Raji (cell line): ENCODE results near the gene CEACAM5.

ENCODE experiments used
- POLR2A ChIP-seq: IDR thresholded peaks from 2 replicates; pipeline ENCODE4 v1.6.1; 2011; ENCODE audit warnings: low read depth, low read length, control low read depth; ENCODE audit not compliant: insufficient read depth

Gene CEACAM5

DNA sequence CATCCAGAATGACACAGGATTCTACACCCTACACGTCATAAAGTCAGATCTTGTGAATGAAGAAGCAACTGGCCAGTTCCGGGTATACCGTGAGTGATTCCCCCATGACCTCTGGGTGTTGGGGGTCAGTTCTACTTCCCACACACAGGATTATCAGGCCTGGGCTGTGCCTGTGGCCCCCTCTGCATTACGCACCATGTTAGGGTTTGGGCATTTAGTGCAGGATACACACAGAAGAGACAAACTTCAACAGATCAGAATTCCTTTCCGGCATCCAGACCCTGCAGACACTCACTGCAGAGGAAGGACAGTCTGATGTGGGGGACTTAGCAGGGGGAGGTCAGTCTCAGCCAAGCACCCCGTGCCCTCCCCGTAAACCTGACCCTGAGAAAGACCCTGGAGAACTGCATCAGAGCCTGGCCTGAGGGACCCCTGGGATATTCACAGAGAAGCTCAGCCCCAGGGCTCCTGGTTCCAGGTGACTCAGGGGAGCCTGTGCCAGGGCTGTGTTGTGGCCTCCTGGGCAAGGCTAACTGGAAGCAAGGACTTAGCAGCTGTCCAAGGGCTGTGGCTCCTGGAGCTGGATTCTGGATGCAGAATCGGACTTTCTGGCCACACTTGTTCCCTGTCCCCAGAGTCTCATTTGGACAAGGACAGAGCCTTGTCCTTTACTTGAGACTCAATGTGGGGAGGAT, 1.7 kb downstream of the CEACAM5 start:
- TF ChIP-seq POLR2A, result no peak

DNA sequence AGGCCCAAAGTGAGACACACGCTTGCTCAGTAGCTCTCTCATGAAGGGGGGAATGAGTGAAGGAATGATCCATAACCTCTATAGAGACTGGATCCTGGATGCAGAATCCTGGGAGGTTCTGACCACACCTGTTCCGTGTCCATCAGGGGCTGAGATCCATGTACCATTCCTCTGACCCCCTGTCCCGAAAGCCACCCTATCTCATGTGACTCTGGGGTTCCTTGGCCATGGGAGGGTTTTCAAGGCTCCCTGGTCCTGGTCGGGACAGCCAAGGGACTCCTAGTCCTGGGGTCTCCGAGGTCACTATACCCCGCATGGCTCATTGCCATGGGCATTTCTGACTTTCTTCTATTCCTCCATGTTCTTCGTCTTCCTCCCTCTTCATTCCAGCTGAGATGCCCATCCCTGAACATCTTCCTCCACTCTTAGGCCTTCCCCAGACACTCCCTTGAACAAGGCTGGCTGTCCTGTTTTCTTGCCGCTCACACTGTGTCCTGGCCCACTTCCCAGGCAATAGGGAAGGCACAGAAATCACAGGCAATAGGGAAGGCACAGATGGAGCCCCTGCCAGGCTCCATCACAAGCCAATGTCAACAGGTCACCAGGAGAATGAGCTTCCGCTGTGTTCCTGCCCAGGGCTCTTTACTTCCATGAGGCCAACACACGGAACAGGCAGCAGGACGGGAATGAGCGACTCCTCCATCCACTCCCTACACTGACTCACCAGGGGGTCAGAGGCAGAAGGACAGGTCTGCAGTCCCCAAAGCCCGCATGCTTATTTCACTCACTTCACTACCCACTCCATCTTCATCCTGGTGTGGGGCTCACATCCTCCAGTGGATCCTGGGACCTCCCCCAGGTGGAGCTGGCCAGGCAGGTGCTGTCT, 3.2 kb downstream of the CEACAM5 start:
- no peak for TF ChIP-seq POLR2A

DNA sequence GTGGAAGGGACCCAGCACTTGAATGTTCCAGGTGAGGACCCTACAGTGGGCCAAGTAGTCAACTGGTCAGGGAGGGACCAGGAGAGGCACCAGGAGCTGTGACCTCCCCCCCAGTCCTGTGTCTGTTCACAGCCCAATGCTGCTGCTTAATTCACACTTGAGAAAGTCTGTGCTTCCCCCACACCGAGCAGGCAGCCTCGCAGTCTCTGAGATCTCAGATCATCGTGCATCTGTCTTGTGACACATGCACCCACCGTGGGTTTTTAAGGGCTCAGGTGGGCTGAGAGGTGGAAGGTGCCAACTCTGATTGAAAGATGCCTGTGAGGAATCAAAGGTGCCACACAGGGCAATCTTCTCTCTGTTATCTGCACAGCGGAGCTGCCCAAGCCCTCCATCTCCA, 6.2 kb downstream of the CEACAM5 start:
- TF ChIP-seq POLR2A, result no peak

DNA sequence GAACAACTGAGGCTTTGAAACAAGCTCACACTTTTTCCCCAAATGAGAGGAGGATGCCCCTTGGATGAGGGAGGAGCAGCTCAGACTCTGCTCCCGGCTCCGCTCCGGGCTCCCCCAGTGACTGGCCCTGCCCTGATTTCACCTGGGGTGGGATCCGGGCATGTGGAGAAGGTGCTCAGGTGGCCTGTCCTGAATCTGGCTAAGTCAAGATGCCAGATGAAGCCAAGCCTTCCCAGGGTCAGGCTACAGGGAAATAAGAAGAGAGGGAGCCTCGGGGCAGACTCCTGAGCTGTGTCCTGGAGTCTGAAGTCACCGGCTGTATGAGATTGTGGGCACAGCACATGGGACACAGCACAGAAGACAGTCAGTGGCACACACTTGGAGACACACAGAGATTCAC, 10.3 kb downstream of the CEACAM5 start:
- TF ChIP-seq POLR2A, result no peak

DNA sequence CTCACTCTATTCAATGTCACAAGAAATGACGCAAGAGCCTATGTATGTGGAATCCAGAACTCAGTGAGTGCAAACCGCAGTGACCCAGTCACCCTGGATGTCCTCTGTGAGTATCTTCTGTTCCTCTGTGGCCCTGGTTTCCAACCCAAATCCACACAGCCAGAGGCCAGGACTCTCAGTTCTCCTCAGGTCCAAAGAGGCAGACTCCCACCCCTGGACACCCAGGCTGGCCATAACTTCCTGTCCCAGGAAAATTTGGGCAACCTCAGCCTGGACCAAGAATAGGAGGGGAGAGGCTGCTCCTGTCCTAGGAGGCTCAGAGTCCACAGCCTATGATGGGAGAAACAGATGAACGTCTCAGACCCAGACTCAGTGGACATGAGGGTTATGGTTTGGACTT, 11.7 kb downstream of the CEACAM5 start:
- no peak for TF ChIP-seq POLR2A

DNA sequence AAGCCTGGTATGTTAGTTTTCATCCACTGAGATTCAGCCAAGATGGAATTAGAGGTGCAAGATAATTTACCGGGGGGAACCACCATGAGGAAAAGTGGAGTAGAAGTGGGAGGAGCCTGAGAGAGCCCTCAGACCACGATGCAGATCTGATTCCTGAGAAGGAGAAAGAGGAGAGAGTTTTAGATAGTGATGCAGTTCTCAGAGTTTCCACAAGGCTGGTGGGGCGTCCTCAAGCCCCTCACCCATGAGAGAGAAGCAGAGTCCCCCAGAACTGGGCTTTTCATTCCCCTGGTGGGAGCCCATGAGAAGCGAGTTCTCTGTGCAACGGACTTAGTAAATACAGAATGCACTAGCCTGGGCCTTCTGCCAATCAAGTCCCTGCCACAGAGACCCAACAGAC, 18.1 kb downstream of the CEACAM5 start:
- no peak for TF ChIP-seq POLR2A

DNA sequence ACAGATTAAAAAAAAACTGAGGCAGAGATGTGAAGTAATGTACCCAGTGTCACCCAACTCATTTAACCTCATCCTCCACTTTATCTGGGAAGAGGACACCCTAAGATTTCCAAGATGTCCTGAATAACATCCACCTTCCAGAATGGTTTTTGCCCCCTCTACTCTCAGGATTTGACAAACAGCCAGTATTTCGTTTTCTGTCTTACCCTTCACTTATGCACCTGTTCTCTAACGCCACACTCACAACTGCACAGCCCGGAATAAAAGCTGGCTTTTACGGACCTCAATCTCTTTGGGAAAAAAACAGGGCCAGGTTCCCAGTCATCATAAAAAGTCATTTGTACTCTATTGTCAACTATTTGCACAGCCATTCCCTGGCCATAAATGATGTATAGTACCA, 25.7 kb downstream of the CEACAM5 start:
- TF ChIP-seq POLR2A, result no peak

DNA sequence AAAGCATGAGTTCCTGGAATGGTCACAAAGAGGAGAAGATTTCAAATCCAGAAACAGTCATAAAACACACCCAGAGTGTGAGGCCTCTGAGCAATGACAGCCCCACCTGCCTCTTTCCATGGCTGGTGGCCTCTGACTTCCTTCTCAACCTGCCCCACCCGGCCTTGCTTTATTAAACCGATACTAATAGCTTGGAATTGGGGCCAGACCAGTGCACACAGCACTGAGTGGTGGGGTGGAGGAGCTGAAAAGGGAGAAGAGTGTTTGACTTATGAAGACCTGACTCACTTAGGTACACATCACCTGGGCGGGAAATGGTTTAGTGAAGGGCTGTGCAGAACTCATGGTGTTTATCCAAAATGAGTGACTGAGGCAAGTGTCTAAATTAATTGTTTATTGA, 26.2 kb downstream of the CEACAM5 start:
- no peak for TF ChIP-seq POLR2A

DNA sequence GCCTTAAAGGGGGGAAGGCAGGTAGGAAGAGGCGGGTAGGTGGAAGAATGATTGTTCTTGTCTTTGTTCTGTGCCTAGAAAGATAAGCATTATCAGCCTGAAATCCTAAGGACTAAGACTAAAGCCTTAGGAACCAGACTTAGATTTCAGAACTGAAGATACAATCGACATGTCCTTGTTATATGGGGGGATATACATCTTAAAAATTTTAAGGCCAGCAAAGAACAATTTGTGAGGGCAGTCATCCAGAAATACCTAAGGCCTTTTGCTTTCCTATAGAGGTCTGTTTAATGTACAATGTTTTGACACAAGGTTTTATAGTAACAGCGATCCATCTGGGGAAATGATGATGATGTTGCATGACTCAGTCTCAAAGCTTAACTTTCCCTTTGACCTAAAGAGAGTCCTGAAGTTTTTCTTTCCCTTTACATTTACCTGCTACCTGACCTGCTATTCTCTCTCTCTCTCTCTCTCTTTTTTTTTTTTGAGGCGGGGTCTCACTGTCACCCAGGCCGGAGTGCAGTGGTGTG, 26.7 kb downstream of the CEACAM5 start:
- TF ChIP-seq POLR2A, result no peak

DNA sequence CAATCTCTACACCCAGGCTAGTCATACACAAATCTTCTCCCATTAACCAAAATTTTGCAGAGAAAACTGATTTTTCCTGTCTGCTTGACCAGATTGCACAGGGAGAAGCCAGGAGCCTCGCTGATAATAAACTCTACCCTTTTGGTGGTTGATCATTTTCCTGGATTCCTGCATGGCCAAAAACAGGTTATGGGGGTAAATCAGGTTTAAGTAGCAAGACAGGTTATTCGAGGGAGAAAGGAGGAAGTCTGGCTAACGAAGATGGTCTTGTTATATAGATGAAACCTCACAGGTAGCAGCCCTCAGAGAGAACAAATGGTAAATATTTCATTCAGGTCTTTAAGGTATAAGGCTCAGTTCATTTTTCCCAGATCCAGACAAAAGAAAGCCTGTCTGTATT, 30.9 kb downstream of the CEACAM5 start:
- no peak for TF ChIP-seq POLR2A

DNA sequence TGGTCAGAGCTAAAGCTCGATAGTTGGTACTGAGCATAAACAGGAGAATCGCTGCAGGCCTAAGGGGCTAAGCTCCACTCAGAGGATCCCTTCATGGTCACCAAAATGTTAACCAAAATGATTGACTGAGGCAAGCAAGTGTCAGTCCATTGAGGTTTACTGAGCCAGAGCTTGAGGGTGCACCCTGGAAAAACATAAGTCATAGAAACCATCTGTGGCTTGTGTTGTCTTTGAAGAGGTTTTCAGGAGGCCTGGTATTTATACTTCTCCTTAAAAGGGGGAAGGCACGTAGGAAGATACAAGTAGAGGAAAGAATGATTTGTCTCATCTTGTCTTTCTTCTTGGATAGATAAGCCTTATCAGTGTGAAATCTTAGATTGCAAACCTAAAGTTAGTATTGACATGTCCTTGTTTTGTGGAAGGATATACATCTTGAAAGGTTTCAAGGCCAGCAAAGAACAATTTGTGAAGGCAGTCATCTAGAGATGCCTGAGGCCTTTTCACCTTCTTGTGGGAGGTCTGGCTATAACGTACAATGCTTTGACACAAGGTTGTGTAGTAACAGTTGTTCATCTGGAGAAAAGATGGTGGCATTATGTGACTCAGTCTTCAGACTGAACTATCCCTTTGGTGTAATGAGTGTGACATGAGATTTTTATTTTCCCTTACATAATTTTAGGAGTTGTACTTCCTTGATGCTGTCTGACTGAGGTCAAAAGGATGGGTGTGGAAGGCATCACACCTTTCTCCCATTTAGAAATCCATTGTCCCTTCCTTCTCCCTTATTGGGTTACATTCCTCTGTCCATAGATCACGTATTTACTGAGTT, 32.2 kb downstream of the CEACAM5 start:
- TF ChIP-seq POLR2A, result no peak

DNA sequence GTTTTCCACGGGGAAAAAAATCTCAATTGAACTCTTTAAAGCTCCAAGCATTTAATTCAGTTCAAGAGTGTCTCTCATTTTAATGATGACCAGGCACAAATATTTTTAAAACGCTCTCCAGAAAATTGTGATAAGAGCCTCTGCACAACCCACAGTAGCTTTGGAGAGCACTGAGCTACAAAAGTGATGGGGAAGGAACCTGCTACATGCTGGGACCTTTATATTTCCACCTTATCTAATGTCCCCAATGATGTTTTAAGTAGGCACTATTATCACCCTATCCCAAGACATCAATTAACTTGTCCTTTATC, 32.8 kb downstream of the CEACAM5 start:
- no peak for TF ChIP-seq POLR2A

DNA sequence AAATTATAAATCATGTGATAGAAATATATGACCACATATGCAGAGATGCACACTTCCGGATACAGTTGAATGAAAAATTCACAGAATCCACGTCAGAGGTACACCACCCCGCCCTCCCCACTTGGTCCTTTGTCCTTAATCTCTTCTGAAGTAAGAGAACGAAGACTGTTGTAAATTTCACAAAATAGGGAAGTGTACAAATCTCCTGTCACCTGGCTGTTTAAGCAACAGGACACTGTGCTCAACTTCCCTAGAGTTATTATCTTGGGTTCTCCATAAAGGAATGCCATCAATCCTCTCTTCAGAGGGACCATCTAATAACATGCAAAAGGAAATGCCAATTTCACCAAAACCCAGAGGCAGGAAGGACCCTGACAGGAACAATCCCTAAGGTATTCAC, 36.4 kb downstream of the CEACAM5 start:
- TF ChIP-seq POLR2A, result no peak

DNA sequence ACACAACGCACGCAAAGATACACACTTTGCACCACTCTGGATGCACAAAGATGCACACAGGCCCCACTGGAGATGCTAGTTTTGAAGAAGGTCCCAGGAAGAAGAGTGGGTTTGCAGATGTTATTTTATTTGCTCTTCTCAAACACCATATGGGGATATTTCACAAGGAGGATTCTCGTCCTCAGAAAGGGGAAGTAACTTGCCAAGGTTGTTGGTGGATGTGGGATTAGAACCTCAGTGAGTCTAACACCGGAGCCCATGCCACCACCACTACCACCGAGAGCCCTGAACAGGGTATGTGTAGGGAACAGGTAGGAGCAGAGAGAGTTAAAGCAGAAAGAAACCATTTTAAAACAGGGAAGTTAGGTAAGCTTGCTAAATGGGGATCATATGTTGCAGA, 37.3 kb downstream of the CEACAM5 start:
- no peak for TF ChIP-seq POLR2A

DNA sequence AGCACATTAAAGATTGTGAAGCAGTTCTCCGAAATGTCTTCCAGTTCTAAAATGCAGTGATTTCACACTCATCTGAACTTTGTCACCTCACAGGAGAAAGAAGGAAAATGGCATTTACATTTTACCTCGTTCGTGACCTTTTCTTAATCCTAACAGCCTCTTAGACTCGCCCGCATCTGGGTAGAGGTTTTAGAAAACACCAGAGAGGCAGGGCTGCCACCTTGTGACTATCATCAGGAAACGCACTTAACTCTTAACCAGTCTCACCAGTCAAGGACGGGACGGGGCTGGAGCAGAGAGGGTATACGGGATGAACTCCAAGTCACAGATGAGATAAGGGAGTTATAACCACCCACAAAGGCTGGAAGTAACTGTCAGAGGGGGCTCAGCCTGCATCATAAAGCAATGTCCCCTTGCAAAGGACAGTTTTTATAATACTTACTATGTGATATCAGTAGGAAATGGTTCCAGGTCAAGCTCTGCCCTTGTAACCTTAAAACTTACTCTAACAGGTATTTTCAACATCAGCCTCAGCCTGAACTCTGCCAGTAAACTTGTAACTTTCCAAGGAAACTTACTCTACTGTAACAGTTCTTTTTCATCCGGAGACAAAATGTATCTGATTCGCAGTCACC, 38.3 kb downstream of the CEACAM5 start:
- no peak for TF ChIP-seq POLR2A
